Stimulated activated CD4-positive, alpha-beta T cell treated with anti-CD3 and anti-CD28 coated beads, Interleukin-4, amount 100 ng/mL, for 1 hour (primary cell): ENCODE results near the gene PXDC1.

ENCODE experiments used
- DNase-seq: peaks from one replicate; pipeline ENCODE4 v3.0.0-alpha.2; 2020

PXDC1 gene, protein sequence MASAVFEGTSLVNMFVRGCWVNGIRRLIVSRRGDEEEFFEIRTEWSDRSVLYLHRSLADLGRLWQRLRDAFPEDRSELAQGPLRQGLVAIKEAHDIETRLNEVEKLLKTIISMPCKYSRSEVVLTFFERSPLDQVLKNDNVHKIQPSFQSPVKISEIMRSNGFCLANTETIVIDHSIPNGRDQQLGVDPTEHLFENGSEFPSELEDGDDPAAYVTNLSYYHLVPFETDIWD

DNA sequence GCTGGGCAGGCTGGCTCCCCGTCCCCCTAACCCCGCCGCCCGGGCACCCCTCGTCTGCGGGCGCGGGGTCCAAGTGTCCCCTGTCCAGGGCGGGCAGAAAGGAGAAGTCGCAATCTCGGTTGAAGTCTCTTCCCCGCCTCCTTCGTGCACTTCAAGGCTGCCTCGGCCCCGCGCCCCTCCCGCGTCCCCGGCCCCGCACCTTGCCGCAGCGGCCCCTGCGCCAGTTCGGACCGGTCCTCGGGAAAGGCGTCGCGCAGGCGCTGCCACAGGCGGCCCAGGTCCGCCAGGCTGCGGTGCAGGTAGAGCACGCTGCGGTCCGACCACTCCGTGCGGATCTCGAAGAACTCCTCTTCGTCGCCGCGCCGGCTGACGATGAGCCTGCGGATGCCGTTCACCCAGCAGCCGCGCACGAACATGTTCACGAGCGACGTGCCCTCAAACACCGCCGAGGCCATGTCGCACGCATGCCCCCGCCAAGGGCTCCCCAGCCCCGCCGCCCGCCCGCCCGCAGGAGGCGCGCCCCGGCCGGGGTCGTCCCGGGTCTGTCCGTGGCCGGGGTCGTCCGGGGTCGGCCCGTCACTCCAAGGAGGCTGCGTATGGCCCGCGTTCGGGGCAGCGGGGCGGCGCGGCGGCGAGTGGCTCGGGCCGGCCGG is at the start of gene PXDC1:
Gene PXDC1, minus strand, starts transcription at position 637 of the 653 bp plus-strand sequence. Its CDS starts 182 bp downstream, at position 455.
- peak; percentile 39 for DNase-seq

DNA sequence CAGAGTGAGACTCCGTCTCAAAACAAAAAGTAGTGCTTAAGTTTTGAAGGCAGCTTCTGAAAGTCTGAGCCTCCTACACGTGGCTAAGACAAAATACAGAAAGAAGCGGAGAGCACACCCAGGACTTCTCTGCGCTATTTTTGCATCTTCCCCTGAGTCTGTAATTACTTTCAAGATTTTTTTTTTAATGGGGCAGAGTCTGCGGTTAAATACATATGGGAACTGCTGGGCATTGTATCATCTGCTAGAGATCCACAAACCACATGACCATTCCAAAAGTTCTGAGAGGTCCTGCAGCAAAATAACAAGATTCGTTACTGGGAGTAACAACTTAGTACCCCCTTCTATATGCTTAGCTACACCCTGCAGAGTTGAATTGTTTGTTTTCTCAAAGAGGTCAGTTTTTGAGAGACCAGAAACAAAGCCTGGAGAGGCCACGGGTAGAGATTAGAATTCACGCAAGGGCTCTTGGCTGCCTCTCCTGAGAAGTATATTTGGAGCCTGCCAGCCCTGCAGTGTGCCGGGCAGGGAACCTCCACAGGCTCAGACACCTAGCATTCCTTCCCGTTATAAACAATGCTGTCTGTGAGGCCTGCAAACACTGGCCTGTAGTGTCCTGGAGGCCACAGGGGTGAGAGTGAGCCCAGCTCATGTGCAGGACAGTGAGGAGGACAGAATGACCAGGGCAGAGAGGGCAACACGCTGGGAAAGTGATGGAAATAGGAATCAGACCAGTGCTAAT is 49.5 kb upstream of the PXDC1 start:
- DNase-seq = no peak

DNA sequence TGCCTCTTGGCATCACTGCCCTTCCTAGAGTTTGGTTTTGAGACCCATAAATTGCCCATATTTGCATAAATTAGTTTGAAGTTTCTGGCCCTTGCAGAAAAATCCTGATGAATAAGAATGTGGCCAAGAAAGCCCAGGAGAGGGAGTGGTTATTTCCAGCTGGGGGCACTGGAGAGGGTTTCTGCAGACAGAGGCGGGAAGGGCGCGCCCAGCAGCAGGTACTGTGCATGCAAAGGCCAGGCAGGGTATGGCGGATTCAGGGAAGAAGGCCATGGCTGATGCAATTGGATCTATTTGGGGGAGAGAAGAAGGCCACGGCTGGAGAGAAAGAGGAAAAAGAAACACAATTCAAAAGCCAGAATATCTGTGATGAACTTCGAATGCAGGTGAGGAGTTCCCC is 48.2 kb upstream of the PXDC1 start:
- DNase-seq = no peak

DNA sequence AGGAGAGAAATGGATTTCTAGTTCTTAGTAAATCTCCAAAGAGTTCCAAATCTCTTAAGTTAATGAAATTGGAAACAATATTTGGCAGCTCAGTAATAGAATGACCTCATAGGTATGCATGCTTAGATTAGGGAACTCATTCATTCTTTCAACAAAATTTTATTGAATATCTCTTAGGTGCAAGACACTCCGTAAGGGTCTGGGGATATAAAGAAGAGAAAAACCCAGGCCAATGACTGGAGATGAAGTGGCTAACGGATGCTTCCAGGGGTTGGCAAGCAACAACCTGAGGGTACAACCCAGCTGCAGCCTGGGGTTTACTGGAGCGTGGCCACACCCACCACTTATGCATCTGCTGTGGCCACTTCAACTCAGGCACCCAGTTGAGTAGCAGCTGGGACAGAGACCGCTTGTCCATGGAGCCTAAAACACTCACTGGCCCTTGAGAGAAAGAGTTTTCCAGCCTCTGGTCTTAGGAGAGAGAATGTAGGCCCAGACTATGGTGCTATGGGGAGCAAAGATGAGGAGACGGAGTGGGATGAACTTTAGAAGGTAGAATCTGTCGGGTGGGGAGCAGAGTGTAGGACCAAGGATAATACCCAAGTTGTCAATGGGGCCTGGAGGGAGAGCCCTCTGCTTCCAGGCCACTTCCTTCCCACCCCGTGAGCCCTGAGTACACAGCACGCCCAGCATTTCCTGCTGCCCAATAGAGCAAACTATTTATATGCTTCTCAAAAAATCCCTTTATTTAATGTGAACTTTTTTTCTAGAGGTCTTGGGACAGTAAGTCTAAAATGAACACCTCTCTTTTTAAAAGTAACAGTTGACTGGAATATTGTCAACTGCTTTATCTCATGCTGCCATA is 46.8 kb upstream of the PXDC1 start:
- no peak for DNase-seq

DNA sequence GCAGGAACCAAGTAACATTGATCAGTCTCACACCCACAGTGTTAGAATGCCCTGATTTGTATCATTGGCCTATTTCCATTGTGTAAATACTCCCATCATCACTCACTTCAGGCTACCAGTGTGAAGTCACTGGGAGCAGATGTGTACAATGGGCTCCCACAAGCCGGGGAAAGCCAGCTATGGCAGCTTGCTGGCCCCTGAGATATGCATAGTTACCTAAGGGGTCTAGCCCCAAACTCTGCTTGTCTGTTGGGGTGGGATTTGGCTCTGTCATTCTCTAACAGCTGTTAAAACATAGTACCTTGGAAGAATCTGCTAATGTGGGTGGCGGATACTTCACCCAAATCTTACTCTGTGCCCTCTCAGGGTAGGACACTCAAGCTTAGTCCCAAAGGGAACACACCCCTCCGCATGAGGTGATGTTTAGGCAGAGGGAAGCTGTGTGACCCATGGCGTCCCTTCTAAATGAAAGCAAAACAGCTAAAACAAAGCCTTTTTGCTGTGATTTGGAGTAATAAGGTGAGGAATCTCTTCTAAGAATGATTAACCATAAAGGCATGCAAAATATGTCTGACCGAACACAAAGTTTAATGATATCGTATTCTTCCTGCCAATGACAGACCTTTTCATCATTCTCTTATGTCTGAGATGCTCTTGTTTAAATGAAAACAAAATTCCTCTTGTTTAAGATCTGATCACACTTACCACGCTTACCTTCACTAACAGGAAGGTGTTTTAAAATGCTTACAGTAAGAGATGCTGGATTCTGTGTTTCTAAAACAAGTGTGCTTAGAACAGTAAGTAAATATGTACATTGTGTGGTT is 45.9 kb upstream of the PXDC1 start:
- no peak for DNase-seq

DNA sequence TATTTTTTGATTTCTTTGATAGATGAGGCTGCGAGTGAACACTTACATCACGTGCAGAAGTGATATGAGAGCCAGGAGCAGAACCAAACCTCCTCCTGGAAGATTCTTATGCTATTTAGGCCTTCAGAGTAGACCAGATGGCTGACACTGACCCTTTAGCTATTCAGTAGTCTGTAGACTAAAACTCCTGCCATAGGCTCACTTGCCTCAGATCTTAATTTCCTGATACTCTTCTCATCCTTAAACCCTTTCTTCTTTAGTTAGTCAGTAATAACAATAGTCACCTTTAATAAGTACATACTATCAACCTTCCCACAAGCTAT is 45.2 kb upstream of the PXDC1 start:
- DNase-seq = no peak

DNA sequence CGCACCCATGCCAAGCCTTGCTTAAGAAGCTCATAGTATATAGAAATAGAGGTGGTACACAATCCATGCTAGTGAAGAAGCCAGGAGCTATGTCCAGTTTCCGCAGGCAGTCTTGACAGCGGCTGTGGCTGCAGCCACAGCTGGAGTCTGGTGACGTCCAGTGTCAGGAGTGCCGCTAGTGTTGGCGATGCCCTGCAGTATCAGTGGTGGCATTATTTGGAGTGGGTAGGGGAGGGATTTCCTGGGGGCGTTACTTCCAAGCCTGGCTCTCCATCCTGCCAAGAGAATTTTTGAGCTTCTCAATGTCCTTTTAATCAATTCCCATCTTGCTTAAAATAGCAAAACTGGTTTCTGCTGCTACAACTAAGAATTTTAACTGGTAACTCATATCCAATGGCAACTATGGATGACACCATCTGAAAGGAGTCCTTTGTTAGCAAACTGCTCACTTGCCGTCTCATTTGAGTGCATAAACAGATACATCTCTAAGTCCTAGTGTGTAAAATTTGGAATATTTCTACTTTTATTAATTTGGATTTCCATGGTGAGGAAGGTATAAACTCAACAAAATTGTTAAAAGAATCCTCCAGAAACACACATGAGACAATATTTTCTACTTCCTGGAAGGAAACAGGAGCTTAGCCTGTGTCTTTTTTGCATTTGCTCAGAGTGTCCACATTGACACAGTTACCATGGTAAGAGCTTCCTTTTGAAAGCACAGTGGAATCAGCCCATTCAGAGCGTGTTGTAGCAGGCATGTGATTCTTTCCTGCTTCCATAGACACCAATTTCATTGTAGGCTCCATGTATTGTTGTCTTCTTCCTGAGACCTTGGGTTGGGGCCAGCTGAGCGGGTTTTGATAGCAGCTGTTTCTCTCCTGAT is 44.6 kb upstream of the PXDC1 start:
- no peak for DNase-seq

DNA sequence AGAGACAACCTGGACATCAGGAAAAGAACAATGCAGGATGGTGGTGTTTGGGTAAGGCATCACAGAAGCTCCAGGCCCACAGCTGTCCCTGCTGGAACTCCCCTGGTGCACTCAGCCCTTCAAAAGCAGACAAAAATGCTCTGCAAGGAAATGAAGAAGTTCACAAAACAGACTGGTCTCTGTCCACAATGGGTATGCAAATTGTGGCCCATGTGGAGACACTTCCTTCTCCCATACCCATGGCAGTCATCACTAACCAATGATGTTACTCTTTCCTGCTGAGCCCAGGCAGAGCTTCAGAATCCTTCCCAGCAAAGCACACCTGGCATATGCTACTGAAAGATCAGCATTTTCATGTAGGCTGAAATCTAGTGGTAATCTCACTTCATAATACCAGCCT is 42.6 kb upstream of the PXDC1 start:
- no peak for DNase-seq

DNA sequence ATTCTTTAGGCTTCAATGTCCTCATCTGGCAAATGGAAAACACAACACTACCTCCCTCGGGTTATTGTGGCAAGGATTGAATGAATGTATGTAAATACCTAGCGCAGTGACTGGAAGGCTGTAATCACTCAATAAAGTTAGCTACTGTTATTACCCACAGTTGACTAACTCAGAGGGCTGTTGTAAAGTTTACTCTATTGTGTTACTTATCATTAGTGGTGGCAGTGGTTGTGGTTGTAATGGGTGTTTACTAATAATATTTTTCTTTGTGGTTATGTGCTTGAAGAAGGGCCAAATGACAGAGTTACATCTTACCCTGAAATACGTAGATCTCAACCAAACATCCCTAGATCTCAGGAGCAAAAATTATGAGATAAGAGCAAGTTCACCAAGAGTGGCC is 42.0 kb upstream of the PXDC1 start:
- no peak for DNase-seq

DNA sequence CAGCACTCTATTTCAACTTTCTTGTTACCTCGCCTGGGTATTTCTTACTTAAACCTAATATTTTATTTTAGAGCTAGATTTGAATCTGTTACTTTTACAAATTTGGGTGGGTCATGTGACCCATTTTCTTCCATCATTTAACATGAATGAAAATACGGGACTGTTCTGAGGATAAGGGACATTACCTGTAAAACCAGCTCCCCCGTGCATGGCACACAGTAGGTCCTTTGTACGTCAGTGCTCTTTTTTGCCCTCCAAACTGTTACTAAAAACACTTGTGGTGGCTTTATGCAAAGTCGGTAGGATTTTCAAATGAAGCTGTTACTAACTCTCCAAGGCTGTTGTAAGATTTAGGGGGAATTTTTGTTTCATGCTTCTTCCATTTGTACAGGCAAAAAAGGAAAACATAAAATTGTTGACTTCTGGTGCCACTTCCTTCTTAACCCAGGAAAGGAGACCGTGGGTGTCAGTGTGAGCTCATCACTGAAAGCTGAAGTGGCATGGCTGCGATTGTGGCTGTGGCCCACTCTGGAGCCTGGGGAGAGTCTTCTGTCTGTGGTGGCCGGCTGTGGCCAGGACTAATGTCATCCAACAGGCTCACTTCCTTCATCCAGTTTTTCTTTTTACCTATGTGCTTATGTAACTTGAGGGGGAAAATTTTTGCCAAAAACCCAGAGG is 40.2 kb upstream of the PXDC1 start:
- DNase-seq = no peak

DNA sequence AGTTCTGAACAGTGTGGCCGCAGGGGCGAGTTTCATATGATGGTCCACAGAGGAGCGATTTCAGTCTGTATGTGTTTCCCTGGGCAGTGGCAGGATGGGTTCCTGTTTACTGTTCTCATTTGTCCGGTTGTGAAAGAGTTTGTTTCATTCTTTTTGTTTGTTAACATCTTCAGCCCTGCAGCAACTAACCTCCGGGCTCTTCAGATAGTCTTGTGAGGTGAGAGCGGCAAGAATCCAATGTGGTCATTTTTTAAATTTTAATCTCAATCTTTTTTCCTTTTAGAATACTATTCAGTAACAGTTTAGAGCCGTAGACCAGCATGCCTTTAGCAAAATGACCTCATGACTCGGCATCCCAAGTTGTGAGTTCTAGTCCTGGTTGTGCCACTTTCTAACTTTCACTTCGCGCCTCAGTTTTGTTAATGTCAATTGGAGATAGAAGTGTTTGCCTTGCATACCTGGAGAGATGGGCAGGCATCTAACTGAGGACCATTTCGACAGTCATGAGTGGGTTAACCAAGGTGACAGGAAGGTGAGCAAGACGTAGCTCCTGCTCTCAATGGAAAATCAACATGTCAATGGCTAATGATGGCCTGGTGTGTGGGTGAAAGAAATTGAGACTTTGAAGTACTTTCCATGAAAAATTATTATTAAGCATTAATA is 38.5 kb upstream of the PXDC1 start:
- DNase-seq = no peak

DNA sequence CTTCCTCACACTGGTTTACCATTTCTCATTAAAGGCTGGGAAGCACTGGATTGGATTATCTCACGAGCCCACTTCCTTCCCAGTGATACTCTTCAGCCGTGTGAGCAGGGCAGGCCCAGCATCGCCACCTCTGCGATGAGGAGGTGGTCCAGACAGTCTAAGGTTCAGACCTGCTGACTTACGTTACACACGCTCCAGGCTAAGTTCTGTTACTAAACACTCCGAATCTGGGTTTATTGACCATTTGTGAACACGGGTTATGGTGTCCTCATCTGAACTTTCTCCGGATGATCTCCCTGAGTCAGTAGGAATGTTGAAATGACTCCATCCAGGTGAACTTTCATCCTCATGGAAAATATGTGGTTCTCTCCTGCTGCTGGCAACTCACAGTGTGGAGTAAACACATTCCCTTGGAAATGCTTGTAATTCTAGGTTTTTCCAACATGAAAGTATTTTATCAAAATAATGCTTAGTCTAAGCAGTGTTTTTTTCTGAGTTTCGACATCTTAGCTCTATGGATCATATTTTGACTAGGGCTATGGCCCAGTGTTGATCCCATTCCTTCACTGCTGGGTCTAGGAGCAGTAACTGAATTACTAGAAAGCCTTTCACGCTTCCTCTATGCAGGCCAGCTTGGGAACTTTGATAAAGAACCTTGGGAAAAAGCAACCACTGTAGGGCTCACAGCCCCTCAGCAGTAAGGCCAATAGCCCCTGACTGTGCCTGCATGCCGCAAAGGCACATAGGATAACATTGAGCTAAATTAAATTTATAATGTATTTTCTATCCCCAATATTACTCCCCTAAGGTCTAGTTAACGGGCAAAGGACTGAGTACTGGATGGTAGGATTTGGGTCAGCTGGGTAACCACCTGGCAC is 37.7 kb upstream of the PXDC1 start:
- DNase-seq = no peak

DNA sequence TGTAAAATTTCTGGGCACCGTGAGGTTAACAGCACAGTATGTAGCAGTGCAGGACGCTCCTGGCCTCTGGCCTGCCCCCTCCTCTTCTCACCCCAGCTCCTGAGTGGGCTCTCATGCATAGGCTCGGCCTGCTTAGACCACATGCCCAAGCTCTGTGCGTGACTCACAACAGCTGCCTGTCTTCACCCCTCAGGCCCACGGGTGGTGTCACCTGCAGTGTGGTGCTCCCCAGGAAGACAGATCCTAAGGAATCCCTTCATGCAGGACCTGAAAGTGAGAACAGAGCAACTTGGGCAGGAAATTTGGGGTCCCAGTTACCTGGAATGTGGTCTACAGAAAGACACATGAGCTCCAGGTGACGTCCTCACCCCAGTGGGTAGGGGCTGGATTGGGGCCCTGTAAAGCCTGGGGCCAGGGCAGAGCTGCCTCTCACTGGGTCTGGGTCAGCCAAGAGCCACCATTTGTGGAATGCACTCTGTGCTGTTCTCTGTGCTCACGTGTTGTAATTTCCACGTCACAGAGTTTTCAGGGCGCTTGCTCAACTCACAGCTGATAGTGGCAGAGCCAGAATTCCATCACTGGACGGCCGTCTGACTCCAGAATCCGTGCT is 37.0 kb upstream of the PXDC1 start:
- no peak for DNase-seq

DNA sequence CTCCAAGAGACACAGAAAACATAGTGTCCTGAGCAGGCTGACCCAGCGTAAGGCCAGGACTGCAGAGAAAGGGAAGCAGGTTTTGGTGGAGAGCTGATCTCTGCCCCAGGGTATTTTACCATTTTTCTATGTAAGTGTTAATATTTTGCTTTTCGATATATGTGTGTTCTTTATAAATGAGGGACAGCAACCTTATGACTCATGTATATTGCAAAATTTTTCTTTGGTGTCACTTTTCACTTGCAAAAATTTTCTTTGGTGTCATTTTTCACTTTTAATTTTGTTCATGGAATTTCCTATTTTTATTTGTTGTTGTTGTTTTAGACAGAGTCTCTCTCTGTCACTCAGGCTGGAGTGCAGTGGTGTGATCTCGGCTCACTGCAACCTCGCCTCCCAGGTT is 34.6 kb upstream of the PXDC1 start:
- DNase-seq = no peak

DNA sequence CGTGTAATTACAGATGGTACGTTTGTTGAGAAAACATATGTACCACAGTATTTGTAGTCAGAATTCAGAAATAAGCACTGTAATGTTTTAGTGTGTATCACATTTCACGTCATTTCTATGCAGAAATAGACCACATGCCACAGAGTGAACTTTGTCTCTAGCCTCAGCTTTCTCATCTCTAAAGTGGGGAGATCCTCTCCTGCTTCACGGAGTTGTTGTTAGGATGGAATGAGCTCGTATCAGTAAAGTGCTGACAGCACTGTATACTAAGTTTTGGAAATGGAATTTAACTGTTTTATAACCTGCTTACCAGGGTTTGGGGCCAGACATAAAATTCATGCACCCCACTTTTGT is 34.2 kb upstream of the PXDC1 start:
- DNase-seq = no peak

DNA sequence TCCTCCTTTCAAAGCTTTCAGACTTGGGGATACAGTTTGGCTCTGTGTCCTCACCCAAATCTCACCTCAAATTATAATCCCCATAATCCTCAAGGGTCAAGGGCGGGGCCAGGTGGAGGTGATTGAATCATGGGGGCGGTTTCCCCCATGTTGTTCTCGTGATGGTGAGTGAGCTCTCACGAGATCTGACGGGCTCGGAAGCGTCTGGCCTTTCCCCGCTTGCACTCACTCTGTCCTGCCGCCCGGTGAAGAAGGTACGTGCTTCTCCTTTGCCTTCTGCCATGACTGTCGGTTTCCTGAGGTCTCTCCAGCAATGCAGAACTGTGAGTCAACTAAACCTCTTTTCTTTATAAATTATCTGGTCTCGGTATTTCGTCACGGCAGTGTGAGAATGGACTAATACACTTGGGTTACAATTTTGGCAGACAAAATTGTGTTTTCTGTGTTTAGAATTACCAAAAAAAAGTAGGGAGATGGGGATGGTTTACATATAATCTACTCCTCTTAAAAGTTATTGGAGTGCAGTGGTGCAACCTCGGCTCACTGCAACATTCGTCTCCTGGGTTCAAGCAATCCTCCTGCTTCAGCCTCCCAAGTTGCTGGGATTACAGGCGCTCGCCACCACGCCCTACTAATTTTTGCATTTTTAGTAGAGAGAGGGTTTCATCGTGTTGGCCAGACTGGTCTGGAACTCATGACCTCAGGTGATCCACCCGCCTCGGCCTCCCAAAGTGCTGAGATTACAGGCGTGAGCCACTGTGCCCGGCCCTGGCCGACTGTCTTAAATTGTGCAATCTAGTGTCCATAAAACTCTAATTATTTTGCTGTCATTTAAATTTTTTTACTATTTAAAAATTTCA is 33.6 kb upstream of the PXDC1 start:
- no peak for DNase-seq

DNA sequence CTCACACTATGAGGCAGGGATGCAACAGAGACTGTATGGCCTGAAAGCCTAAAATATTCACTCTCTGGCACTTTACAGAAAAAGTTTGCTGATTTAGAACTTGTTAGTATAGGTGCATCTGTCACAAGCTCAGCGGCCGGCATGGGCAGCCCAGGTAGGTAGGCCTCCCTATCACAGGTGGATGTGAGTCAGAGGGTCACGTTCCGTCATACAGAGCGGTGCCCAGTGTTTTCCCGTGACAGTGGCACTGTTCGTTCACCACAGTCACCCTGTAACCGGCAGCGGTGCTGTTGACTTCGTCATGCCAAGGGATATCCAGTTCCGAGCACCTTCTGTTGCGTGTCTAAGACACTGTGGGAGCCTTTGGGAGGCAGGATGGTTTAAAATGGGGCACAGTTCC is 32.9 kb upstream of the PXDC1 start:
- DNase-seq = no peak
